K562 (cell line): Measurements from ENCODE around the gene DTYMK. TPM values are rescaled to one million over a fixed set of nuclear protein-coding genes. Genes with fewer than 3 reads are reported as not detected.

Experiments
- ILK ChIP-seq: fragments of 450-650 bp; IDR thresholded peaks from 2 replicates; pipeline ENCODE4 v1.6.1; 2016; ENCODE audit warnings: missing genetic modification characterization, low read depth, mild to moderate bottlenecking, missing compliant biosample characterization, moderate library complexity, borderline replicate concordance
- KLF6 ChIP-seq: fragments of 250-450 bp; sonication (Bioruptor Pico); IDR thresholded peaks from 2 replicates; pipeline ENCODE4 v1.4.0; 2020; ENCODE audit warnings: mild to moderate bottlenecking, moderate library complexity, borderline replicate concordance
- RBBP5 ChIP-seq: fragments of 200-600 bp; sonication (generic); IDR thresholded peaks from 2 replicates; pipeline ENCODE4 v1.6.1; 2012; ENCODE audit warnings: borderline replicate concordance, mild to moderate bottlenecking, low read length, control low read depth, inconsistent platforms; ENCODE audit not compliant: insufficient read depth, poor library complexity, severe bottlenecking
- SMARCC2 ChIP-seq: fragments of 450-650 bp; IDR thresholded peaks from 2 replicates; pipeline ENCODE4 v1.6.1; 2017; ENCODE audit warnings: antibody characterized with exemption, moderate library complexity, mild to moderate bottlenecking, low read depth
- SP2 ChIP-seq: IDR thresholded peaks from 2 replicates; pipeline ENCODE4 v1.6.1; 2011; ENCODE audit warnings: mild to moderate bottlenecking, low read depth, low read length, moderate library complexity; ENCODE audit not compliant: poor library complexity, severe bottlenecking; ENCODE audit errors: extremely low read depth
- SRSF1 ChIP-seq: fragments of 200-400 bp; formaldehyde crosslinking; IDR thresholded peaks from 2 replicates; pipeline ENCODE4 v1.6.1; 2017; ENCODE audit warnings: mild to moderate bottlenecking, low read depth, low read length, moderate library complexity
- SUPT5H ChIP-seq: fragments of 450-650 bp; IDR thresholded peaks from 2 replicates; pipeline ENCODE4 v1.6.1; 2016
- TARDBP ChIP-seq: fragments of 450-650 bp; IDR thresholded peaks from 2 replicates; pipeline ENCODE4 v1.6.1; 2016
- ZNF197 ChIP-seq: fragments of 200-800 bp; sonication (Bioruptor generic); IDR thresholded peaks from 2 replicates; pipeline ENCODE4 v1.6.1; 2016; ENCODE audit warnings: low read depth, missing genetic modification characterization, missing compliant biosample characterization
- ZNF707 ChIP-seq: fragments of 250-450 bp; sonication (Bioruptor Pico); conservative IDR thresholded peaks from 2 replicates; pipeline ENCODE4 v1.8.0; 2022; ENCODE audit warnings: inconsistent platforms, mild to moderate bottlenecking, moderate library complexity
- ZNF717 ChIP-seq: fragments of 250-450 bp; sonication (Bioruptor Pico); IDR thresholded peaks from 2 replicates; pipeline ENCODE4 v1.5.0; 2021
- polyA plus RNA-seq, 8 experiments: library from polyadenylated mRNA; depleted of rRNA in 4 of 8; stranded (reverse) in 5 of 8; unstranded in 3 of 8; fragments of >200 nt; fragmentation: Nextera tagmentation in 2 of 8; fragmentation: Illumina TruSeq in 1 of 8; extraction: Ambion mirVana in 2 of 8; extraction: Trizol in 1 of 8; gene quantifications; 2 replicates each; pipeline versions ENCODE4 v1.2.1 to v1.2.3, GENCODE V29; 2011 to 2014; ENCODE audit warnings: inconsistent platforms in 1 of 8, missing spikeins in 1 of 8
- total RNA-seq, 7 experiments: library from RNA; depleted of rRNA in 6 of 7; stranded (reverse); fragments of >200 nt in 6 of 7; fragmentation: Illumina TruSeq in 2 of 7; extraction: Trizol in 2 of 7; gene quantifications; 2 replicates each; pipeline versions ENCODE4 v1.2.1 to v1.2.3, GENCODE V29; 2011 to 2021; ENCODE audit warnings: low replicate concordance in 1 of 7
- TF ChIP-seq, protein P1 (sequence below): sonication (generic); formaldehyde crosslinking; IDR thresholded peaks from 2 replicates; pipeline ENCODE4 v1.8.0; 2022; ENCODE audit warnings: mild to moderate bottlenecking, missing genetic modification reagents, borderline replicate concordance
- TF ChIP-seq, protein P2 (sequence below), 2 experiments: fragments of 450-650 bp in 1 of 2; sonication (generic) in 1 of 2; formaldehyde crosslinking in 1 of 2; IDR thresholded peaks; 2 replicates each; pipeline versions ENCODE4 v1.7.1 to v1.9.0; 2016 to 2022; ENCODE audit warnings: inconsistent platforms in 1 of 2, mild to moderate bottlenecking in 1 of 2, missing genetic modification reagents in 1 of 2

DTYMK gene
- total and polyA plus RNA-seq, 9 of the 15 experiments (the other 6 are each of a cell fraction or from before 2014, with no cell fraction given), result 8.2 to 85.0 (median 47.9) TPM

DNA sequence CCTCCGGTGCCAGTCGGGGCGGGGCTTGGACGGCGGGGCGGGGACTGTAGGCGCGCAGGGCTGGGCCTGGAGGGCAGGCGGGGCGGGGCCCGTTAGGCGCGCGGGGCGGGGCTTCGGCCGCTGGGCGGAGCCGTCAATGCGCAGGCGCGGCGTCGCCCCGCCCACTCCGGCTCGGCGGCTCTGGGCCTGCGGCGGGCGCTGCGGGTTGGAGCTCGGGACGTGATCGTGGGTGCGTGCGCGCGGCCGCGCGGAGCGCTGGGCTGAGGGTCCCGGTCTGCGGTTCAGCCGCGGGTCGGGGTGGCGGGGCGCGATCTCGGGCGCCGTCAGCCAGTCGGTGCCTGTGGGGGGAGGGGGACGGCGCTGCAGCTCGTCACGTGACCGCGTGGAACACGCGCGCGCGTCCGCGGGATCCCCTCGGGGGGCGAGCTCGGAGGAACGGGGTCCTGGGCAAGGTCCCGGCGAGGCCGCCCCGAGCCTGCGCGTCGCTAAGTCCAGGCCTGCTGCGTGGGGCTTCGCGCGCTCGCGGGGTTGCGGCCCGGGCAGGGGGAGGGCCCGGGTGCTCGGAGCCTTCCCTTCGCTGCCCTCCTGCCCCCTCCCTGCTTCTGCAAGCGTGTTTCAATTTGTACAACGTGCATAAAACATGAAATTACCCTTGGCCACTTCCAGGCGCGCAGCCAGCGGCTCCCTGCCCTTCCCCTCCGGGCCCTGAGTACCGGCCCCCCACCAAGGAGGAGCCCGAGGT lies 48.0 kb upstream of the DTYMK start, which contains the start of gene D2HGDH (continued):
- TF ChIP-seq, protein P1, sequence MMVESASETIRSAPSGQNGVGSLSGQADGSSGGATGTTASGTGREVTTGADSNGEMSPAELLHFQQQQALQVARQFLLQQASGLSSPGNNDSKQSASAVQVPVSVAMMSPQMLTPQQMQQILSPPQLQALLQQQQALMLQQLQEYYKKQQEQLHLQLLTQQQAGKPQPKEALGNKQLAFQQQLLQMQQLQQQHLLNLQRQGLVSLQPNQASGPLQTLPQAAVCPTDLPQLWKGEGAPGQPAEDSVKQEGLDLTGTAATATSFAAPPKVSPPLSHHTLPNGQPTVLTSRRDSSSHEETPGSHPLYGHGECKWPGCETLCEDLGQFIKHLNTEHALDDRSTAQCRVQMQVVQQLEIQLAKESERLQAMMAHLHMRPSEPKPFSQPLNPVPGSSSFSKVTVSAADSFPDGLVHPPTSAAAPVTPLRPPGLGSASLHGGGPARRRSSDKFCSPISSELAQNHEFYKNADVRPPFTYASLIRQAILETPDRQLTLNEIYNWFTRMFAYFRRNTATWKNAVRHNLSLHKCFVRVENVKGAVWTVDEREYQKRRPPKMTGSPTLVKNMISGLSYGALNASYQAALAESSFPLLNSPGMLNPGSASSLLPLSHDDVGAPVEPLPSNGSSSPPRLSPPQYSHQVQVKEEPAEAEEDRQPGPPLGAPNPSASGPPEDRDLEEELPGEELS (CRISPR knock-in tag), result no peak
- TF ChIP-seq SRSF1 (0 out of 2 replicates have a peak, but pooled peaks have one; percentile 66), SUPT5H (no peak), ZNF197 (CRISPR knock-in tag) (0 out of 2 replicates have a peak, but pooled peaks have one; percentile 29), SP2 (no peak), ILK (tag) (no peak), RBBP5 (peak; percentile 63), TARDBP (peak; percentile 84), ZNF707 (CRISPR knock-in tag) (no peak), SMARCC2 (no peak), ZNF717 (CRISPR knock-in tag) (no peak), KLF6 (CRISPR knock-in tag) (no peak)
- TF ChIP-seq, protein P2, sequence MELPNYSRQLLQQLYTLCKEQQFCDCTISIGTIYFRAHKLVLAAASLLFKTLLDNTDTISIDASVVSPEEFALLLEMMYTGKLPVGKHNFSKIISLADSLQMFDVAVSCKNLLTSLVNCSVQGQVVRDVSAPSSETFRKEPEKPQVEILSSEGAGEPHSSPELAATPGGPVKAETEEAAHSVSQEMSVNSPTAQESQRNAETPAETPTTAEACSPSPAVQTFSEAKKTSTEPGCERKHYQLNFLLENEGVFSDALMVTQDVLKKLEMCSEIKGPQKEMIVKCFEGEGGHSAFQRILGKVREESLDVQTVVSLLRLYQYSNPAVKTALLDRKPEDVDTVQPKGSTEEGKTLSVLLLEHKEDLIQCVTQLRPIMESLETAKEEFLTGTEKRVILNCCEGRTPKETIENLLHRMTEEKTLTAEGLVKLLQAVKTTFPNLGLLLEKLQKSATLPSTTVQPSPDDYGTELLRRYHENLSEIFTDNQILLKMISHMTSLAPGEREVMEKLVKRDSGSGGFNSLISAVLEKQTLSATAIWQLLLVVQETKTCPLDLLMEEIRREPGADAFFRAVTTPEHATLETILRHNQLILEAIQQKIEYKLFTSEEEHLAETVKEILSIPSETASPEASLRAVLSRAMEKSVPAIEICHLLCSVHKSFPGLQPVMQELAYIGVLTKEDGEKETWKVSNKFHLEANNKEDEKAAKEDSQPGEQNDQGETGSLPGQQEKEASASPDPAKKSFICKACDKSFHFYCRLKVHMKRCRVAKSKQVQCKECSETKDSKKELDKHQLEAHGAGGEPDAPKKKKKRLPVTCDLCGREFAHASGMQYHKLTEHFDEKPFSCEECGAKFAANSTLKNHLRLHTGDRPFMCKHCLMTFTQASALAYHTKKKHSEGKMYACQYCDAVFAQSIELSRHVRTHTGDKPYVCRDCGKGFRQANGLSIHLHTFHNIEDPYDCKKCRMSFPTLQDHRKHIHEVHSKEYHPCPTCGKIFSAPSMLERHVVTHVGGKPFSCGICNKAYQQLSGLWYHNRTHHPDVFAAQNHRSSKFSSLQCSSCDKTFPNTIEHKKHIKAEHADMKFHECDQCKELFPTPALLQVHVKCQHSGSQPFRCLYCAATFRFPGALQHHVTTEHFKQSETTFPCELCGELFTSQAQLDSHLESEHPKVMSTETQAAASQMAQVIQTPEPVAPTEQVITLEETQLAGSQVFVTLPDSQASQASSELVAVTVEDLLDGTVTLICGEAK (IDR thresholded peaks at IDR 0.05), result no peak
- TF ChIP-seq, protein P2 (CRISPR knock-in tag; IDR thresholded peaks at IDR 0.05), result no peak
